HG02678 (cell line): ENCODE data around the gene ADORA3.

ENCODE experiments used
- ATAC-seq: cut with Tn5 transposase; IDR thresholded peaks from one replicate; pipeline ENCODE4 v1.9.1; 2021; ENCODE audit warnings: mild to moderate bottlenecking, moderate library complexity; ENCODE audit not compliant: unreplicated experiment

The ADORA3 gene

GRCh38 chr1:111509997-111510375, 6.6 kb upstream of the ADORA3 start:
- no peak for ATAC-seq

- ATAC-seq = peak; percentile 52
Measured at GRCh38 chr1:111507411-111508201, 4.2 kb upstream of the ADORA3 start.

- ATAC-seq = no peak
Measured at GRCh38 chr1:111506561-111506960, 3.1 kb upstream of the ADORA3 start.

- ATAC-seq = peak; percentile 65
Measured at GRCh38 chr1:111505641-111506119, 2.2 kb upstream of the ADORA3 start.

- no peak for ATAC-seq
Measured at GRCh38 chr1:111504097-111504496, 664 bp upstream of the ADORA3 start.

GRCh38 chr1:111501645-111502044, 1.8 kb downstream of the ADORA3 start:
- ATAC-seq = no peak

- ATAC-seq = no peak
Measured at GRCh38 chr1:111499026-111499785, 4.2 kb downstream of the ADORA3 start.

GRCh38 chr1:111497592-111497991, 5.8 kb downstream of the ADORA3 start:
- ATAC-seq = no peak

GRCh38 chr1:111496398-111496797, 7.0 kb downstream of the ADORA3 start:
- ATAC-seq = no peak

GRCh38 chr1:111491070-111491469, 12.4 kb downstream of the ADORA3 start:
- ATAC-seq = no peak

GRCh38 chr1:111490220-111490619, 13.2 kb downstream of the ADORA3 start:
- no peak for ATAC-seq

GRCh38 chr1:111489604-111490003, 13.8 kb downstream of the ADORA3 start:
- ATAC-seq = no peak

- ATAC-seq = no peak
Measured at GRCh38 chr1:111488669-111489068, 14.8 kb downstream of the ADORA3 start.

GRCh38 chr1:111487133-111487532, 16.3 kb downstream of the ADORA3 start:
- ATAC-seq = no peak

- ATAC-seq = no peak
Measured at GRCh38 chr1:111486431-111486830, 17.0 kb downstream of the ADORA3 start.

- no peak for ATAC-seq
Measured at GRCh38 chr1:111484391-111485026, 18.9 kb downstream of the ADORA3 start.

- ATAC-seq = no peak
Measured at GRCh38 chr1:111483876-111484275, 19.6 kb downstream of the ADORA3 start.

GRCh38 chr1:111483166-111483565, 20.3 kb downstream of the ADORA3 start:
- no peak for ATAC-seq

- ATAC-seq = no peak
Measured at GRCh38 chr1:111481387-111482221, 21.8 kb downstream of the ADORA3 start.

- no peak for ATAC-seq
Measured at GRCh38 chr1:111480674-111481073, 22.8 kb downstream of the ADORA3 start.
